ENCODE data around the gene LSM3.

The LSM3 gene

GRCh38 chr3:14200276-14200675 is 21.7 kb downstream of the LSM3 start:
- DNase-seq (ENCODE audit: low read depth), result peak; percentile 32

GRCh38 chr3:14200841-14201240 is 22.2 kb downstream of the LSM3 start:
- peak; percentile 47 for DNase-seq (ENCODE audit: low read depth)

GRCh38 chr3:14201940-14202684 is 23.5 kb downstream of the LSM3 start:
- peak; percentile 23 for DNase-seq (ENCODE audit: low read depth)

- no peak for DNase-seq (ENCODE audit: low read depth)
These were observed 24.4 kb downstream of the LSM3 start for GRCh38 chr3:14202874-14203520.

- DNase-seq (ENCODE audit: low read depth), result peak; percentile 87
These were observed 25.0 kb downstream of the LSM3 start for GRCh38 chr3:14203521-14204079.

- DNase-seq (ENCODE audit: low read depth), result peak; percentile 84
These were observed 26.1 kb downstream of the LSM3 start for GRCh38 chr3:14204515-14205284.

- no peak for DNase-seq (ENCODE audit: low read depth)
These were observed 28.0 kb downstream of the LSM3 start for GRCh38 chr3:14206548-14207177.

- DNase-seq (ENCODE audit: low read depth), result no peak
These were observed 29.6 kb downstream of the LSM3 start for GRCh38 chr3:14208168-14208567.

GRCh38 chr3:14208977-14209394 is 30.4 kb downstream of the LSM3 start:
- DNase-seq (ENCODE audit: low read depth), result peak; percentile 82

GRCh38 chr3:14209581-14210289 is 31.1 kb downstream of the LSM3 start:
- peak; percentile 55 for DNase-seq (ENCODE audit: low read depth)

- DNase-seq (ENCODE audit: low read depth), result peak; percentile 53
These were observed 31.7 kb downstream of the LSM3 start for GRCh38 chr3:14210290-14210688.

- peak; percentile 100 for DNase-seq (ENCODE audit: low read depth)
These were observed 32.4 kb downstream of the LSM3 start for GRCh38 chr3:14210843-14211594.

- DNase-seq (ENCODE audit: low read depth), result no peak
These were observed 33.0 kb downstream of the LSM3 start for GRCh38 chr3:14211621-14212020.

- DNase-seq (ENCODE audit: low read depth), result no peak
These were observed 33.4 kb downstream of the LSM3 start for GRCh38 chr3:14212032-14212431.

GRCh38 chr3:14213066-14213774 is 34.6 kb downstream of the LSM3 start:
- no peak for DNase-seq (ENCODE audit: low read depth)

GRCh38 chr3:14214764-14215163 is 36.1 kb downstream of the LSM3 start:
- DNase-seq (ENCODE audit: low read depth), result no peak

GRCh38 chr3:14216257-14217048 is 37.8 kb downstream of the LSM3 start:
- no peak for DNase-seq (ENCODE audit: low read depth)

- no peak for DNase-seq (ENCODE audit: low read depth)
These were observed 39.7 kb downstream of the LSM3 start for GRCh38 chr3:14218355-14218754.

GRCh38 chr3:14220933-14221332 is 42.3 kb downstream of the LSM3 start:
- no peak for DNase-seq (ENCODE audit: low read depth)

Data from EH (cell line).